Fibroblast of the aortic adventitia (primary cell): ENCODE results near the gene ZBTB20. TPM values are rescaled to one million over a fixed set of nuclear protein-coding genes. Genes with fewer than 3 reads are reported as not detected.

Source experiments
- DNase-seq: peaks from one replicate; pipeline ENCODE4 v3.0.0-alpha.2; 2010; ENCODE audit warnings: low read depth
- H3K4me3 ChIP-seq: 2 replicates; pipeline ENCODE4 v1.5.1; 2011; ENCODE audit warnings: low read depth, mild to moderate bottlenecking, control low read depth, low read length, moderate library complexity
- total RNA-seq: library from RNA; depleted of rRNA; stranded (reverse); fragments of >200 nt; gene quantifications from 2 replicates; pipeline ENCODE4 v1.2.3, GENCODE V29; 2012; ENCODE audit warnings: low replicate concordance
- TF ChIP-seq, protein P1 (sequence below): IDR thresholded peaks from 2 replicates; pipeline ENCODE4 v1.5.1; 2011; ENCODE audit warnings: mild to moderate bottlenecking, low read length, control low read depth, inconsistent platforms; ENCODE audit not compliant: insufficient read depth

ZBTB20 gene
- total RNA-seq, 1 donor = 47.2 TPM

DNA sequence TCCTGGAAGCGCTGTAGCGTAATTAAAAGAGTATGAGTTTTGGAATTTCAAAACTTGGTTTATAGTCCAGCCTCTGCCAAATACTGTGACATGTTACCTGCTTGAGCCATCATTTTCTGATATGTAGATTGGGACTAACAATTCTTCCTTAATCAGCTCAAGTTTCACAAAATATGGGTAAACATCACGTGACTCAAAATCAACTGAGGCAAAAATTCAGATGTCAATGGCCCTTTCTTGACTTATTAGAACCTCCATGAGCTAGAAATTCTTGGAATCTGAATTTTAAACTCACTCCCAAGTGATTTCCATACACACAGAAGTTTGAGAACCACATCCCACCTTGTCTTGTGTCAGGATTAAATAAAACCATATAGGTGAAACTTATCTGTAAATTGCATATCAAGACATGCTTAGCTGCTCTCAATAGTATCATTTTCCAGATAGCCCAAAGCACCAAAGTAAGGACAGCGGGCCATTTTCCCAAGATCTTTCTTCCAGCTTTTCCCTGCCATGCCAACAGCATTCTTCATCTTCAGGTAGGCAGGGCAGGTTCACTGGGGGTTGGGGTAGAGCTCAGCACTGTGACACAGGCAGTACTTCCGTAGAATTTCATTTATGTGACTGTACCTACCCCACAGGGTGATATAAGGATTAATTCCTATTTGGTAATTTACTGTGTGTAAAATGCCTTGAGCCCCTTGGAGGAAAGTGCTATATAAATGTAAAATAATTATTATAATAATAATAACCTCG lies 474.2 kb downstream of the ZBTB20 start:
- TF ChIP-seq, protein P1, sequence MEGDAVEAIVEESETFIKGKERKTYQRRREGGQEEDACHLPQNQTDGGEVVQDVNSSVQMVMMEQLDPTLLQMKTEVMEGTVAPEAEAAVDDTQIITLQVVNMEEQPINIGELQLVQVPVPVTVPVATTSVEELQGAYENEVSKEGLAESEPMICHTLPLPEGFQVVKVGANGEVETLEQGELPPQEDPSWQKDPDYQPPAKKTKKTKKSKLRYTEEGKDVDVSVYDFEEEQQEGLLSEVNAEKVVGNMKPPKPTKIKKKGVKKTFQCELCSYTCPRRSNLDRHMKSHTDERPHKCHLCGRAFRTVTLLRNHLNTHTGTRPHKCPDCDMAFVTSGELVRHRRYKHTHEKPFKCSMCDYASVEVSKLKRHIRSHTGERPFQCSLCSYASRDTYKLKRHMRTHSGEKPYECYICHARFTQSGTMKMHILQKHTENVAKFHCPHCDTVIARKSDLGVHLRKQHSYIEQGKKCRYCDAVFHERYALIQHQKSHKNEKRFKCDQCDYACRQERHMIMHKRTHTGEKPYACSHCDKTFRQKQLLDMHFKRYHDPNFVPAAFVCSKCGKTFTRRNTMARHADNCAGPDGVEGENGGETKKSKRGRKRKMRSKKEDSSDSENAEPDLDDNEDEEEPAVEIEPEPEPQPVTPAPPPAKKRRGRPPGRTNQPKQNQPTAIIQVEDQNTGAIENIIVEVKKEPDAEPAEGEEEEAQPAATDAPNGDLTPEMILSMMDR = no peak
- DNase-seq = no peak
- no peak overlapping the region for H3K4me3 ChIP-seq

DNA sequence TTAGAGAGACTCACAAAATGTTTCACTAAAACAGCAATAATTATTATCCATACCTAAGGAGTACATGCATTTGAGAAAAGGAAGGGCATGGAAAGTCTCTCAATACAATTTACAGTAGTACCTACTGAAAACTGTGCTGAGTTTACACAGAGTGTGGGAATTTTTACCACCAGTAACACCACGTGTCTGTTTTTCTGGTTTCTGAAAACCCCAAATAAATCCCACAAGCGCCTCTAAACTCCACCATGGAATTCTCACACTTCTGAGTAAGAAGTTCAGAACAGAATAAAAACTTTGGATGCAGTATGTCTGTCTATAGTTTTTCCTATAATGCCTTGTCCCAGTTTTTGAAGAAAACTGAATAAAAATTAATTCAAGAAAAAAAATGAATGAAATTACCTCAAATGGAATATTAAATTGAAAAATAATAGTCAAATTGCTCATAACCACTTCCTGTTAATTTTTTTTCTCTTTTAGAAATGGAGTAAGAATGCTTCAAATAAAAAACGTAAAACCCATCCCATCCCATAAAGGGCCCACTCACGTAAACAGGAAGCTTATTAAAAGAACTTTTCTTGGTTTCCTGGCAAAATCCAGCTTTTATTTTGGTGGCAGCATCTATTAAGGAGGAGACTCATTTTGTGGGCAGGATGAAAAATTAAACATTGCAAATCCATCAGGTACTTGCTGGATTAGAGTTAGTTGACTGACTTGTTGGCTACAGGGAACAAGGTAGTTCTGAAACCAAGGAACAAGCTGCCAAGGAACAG lies 475.2 kb downstream of the ZBTB20 start:
- TF ChIP-seq, protein P1 = no peak
- DNase-seq = no peak

DNA sequence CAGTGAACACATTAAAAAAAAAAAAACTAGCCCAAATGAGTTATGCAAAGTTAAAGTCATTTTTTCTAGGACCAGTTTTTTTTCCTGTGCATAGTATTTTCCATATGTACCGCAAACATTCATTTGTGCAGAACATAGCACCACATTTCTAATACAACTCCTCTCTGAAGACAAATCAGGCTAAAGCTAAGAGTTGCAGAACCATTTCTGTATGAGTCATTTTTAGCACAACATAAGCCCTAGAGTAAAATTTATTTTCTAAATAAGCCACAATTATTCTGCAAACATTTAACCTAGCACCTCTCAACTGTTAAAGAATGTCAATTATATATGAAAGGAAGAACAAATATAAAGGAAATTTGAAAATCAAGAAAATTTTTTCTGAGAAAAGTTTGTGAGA lies 477.5 kb downstream of the ZBTB20 start:
- TF ChIP-seq, protein P1 = no peak
- DNase-seq = no peak
- H3K4me3 ChIP-seq = no peak overlapping the region

More for the DNA sequence above, 475.2 kb downstream of the ZBTB20 start:
- no peak overlapping the region for H3K4me3 ChIP-seq

DNA sequence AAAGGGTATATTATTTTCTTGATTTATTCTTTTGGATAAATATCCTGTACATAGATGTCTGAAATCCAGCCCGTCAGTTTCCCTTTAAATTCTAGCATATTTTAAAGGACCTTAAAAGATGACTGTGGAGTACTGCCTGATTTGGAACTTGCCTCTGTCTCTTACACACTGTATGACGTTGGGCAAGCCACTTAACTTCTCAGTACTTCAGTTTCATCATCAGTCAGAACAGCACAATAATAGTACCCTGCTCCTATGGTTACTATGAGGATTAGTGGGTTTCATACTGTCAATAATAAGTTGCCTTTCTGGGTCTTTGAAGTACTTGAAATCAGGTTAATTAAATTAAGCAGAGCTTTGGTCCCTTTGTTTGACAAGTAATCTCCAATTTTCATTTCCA lies 479.0 kb downstream of the ZBTB20 start:
- TF ChIP-seq, protein P1 = no peak
- no peak overlapping the region for H3K4me3 ChIP-seq
- DNase-seq = no peak

DNA sequence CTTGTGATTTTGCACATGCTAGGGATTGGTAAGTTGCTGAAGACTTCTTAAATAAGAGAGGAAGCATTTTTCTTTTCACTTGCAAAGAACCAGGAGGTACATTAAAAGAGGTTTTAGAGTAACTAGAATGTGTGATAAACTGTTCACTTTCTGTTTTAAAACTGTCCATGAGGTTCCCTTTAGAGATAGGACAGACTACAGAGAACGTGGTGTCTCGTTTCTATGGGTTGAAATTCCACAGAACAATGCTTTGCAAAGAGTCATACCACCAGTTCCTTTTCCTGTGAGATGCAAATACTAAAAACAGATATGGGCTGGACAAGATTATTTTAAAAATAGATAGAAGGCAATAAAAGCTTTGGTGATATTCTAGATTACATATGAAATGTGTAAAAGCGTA lies 480.5 kb downstream of the ZBTB20 start:
- H3K4me3 ChIP-seq = no peak overlapping the region
- TF ChIP-seq, protein P1 = no peak
- peak; percentile 31 for DNase-seq

DNA sequence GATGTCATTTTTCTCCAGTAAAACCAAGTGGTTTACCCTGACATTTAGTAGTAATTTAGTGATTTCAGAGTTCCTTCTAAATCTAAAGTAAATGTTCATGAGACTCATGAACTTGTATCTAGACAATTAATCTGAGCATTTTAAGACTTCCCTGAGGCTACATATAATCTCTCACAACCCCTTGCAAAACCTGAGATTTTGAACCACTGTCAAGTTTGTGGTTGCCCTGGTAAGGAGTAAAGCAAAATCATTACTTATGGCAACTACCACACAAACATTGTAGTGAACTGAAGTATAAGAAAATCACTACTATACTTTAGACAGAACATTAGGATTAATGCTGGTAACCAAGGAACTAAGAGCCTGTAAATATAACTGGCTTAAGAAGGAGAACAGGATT lies 483.1 kb downstream of the ZBTB20 start:
- TF ChIP-seq, protein P1 = no peak
- no peak for DNase-seq
- no peak overlapping the region for H3K4me3 ChIP-seq
